Stimulated activated naive CD4-positive, alpha-beta T cell treated with Interleukin-2 at 50 U/mL for 16 hours (primary cell): ENCODE results near the gene CCL28.
"Not testable (repeated sequence)": the region's sequence is repeated elsewhere in the genome, so short reads cannot be mapped to it uniquely, and the experiment has no call there.

Source experiments
- DNase-seq: peaks from one replicate; lab custom pipeline; 2025; lab: John Stamatoyannopoulos, UW

The CCL28 gene

DNA sequence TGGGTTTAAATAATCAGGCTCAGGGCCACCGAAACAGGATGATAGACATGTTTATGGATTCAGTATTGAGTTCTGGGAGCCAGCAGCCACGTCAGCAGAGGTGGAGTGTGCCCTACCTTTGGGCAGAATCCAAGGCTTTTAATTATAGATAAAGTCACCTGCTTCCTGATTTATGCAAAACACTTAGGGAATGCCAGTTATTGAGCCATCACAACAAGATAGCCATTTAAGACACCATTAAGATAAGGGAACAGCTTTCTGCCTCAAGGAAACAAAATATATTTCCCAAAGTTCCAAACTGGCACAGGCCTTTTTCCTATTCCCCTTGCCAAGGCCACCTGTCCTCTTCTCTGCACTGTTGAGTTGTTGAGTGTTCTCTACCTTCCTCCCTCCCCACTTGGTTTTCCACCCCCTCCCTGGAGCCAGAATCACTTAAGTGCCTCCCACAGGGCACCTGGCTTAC, 2.4 kb downstream of the CCL28 start:
- no peak for DNase-seq

DNA sequence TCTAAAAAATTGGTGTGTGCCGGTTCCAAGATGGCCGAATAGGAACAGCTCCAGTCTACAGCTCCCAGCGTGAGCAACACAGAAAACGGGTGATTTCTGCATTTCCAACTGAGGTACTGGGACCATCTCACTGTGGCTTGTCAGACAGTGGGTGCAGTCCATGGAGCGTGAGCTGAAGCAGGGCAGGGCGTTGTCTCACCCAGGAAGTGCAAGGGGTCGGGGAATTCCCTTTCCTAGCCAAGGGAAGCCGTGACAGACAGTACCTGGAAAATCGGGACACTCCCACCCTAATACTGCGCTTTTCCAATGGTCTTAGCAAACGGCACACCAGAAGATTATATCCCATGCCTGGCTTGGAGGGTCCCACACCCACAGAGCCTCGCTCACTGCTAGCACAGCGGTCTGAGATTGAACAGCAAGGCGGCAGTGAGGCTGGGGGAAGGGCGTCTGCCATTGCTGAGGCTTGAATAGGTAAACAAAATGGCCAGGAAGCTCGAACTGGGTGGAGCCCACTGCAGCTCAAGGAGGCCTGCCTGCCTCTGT, 9.6 kb downstream of the CCL28 start:
- not testable (repeated sequence) for DNase-seq

DNA sequence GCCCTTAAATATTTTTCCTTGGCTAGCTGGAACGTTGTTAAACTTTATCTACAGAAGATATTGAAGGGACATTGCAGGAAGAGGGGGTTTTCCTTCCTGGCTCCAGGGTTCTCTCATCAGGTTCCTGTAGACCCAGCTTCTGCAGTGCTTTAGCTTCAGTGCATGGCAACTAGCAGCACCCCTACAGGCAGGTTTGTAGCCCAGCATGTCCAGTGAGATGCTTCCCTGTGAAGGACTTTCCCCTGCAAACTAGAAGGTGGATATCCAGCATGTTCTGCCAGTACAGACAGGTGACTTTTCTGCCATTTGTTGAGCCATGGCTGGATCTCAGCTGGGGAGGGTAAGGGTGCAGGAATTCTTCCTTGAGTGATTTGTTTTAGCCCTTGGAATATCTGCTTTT, 10.4 kb downstream of the CCL28 start:
- no peak for DNase-seq

DNA sequence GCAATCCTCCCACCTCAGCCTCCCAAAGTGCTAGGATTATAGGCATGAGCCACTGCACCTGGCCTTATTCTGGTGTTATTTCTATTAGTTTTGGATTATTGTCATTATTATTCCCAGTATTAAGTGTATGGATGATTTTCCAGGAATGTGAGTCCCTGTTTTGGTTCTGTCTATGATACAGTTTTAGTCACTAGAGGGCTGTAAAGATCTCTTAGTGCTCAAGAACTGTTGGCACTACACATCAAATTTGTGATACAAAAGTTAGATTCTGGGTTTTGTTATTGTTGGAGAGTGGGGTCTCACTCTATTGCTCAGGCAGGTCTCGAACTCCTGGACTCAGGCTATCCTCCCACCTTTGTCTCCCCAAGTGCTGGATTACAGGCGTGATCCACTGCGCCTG, 12.1 kb downstream of the CCL28 start:
- no peak for DNase-seq

DNA sequence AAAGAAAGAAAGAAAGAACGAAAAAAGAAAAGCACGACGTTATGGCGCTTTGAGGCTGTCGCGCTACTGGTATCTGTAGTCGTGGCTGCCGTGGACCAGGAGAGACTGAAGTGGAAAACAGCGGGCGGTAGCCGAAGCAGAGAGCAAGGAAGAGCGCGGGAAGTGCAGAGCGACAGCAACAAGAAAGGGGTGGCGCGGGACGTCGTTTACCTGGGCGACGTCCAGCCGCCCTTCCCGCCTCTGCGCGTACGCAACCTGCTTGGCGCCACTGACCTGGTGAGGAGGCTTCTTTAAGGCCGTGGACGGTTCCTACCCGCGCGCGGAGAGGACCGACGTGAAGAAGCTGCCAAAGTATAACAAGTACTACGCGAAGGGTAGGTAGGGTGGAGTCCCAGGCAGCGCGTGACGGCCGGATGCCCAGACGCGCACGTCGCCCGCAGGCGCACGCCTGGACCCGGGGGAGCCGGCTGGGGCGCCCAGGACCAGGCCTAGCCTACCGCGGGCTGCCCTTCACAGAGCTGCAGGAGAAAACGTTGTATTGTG, 15.4 kb downstream of the CCL28 start:
- DNase-seq: peak; percentile 46

DNA sequence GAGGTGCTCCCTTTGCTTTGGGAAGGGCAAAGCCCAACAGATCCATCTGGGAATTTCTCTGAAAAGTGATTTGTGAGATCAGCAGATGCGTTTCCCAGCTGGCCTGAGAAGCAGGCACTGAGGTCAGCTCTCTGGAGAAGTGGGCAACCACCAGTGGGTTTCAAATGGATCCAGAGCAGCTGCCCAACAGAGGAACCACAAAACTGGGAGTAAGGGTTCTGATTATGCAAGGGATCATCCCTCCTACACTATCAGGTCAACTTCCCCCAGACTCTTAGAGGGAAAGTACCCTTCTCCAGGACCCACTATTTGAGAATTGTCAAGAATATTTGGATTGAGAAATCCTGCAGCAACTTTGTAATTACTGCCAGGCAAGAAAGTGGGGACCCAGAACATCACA, 21.7 kb downstream of the CCL28 start:
- DNase-seq: no peak

DNA sequence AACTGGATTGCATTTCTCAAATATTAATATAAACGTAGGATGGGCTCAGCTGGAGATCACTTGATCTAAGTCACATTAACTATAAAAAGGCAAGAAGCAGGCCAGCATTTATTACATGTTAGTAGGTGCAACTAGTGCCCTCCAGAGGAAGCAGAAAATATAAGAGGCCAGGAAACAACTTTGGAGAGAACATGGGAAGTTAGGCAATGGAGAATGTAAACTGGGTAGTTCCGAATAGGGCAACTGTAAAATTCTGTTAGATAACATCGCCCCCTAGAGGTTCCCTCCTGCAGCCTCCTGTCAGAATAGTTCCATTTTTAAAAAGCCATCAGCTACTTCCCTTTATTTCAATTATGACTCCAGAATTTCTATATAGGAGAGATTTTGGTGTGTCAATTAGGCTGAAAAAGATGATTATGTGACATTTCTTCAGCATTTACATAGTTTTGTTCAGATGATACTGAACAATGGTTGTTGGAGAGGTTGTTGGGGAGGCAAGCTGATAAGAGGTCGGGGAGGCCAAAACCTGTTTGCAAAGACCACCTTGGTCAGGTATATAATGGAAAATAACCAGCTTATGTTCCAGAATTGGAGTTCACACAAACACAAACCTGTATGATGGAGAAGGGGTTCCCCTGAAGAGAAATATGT, 22.4 kb downstream of the CCL28 start:
- peak; percentile 20 for DNase-seq

DNA sequence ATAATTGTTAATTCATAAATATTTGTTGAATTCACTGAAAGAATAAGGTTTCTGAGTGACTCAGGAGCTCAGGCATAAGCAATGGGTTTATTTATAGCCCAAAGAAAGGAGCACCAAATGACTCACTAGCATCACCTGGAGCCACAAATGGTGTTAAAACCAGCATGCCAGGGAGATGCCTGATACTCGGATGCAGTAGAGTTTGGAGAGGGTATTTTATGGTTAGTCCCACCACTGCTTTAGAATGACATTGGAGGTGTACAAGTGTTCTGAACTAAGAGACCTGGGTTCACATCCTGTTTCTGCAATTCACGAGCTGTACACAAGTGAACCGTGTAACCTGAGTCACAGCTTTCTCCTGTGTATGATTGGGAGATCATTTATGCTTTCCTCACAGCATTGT, 25.2 kb downstream of the CCL28 start:
- no peak for DNase-seq

DNA sequence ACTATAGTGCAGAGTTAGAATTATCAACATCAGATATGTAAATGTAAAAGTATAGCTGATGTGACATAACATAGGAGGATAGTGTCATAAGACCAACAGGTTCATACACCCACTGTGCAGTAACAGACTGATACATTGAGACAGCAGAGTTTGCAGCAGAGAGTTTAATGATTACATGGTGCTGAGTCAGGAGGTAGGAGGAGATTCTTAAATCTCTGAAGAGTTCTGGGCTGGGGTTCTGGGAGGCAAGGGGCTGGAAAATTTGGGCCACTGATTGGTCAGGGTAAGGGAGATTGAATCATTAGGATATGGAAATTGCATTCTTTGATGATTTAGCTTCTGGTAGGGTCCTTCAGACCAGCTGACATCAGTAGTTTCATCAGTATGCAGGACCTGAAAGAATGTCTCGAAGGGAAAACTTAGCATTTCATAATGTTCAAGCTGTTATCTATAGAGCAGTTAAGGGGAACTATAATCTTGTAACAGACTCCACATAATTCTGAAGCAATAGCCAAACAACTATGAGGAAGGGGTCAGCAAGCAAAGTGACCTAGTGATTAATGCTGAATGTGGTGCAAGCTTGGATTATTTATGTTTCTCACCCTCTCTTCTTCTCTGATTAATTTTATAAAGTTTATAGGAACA, 35.6 kb downstream of the CCL28 start:
- DNase-seq: no peak

DNA sequence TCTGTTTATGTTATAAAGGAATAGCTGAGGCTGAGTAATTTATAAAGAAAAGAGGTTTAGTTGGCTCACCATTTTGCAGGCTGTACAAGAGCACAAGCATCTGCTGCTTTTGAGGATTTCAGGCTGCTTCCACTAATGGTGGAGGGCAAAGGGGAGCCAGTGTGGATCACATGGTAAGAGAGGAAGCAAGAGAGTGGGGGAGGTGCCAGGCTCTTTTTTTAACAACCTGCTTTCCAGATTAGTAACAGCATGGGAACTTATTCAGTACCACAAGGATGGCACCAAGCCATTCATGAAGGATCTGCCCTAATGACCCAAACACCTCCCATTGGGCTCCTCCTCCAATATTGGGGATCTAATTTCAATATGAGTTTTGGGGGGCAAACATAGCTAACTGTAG, 40.4 kb downstream of the CCL28 start:
- DNase-seq: no peak

DNA sequence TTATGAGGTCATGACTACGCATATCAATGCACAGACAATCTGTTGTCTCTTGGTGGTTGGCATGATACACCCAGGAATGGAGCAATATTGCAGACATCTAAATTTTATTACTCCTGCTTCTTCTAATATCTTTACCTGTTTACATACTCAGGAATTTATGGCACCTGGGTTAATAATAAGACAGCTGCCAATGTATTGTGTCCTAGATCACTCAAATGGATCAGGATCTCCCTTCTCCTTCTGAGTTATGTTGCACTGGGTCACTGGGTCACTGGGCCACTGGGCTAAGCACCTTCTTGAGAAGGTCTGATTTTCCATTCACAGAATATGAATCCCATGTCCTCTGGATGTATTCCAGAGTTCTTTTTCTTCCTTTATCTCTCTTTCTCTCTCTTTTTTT, 41.8 kb downstream of the CCL28 start:
- no peak for DNase-seq

DNA sequence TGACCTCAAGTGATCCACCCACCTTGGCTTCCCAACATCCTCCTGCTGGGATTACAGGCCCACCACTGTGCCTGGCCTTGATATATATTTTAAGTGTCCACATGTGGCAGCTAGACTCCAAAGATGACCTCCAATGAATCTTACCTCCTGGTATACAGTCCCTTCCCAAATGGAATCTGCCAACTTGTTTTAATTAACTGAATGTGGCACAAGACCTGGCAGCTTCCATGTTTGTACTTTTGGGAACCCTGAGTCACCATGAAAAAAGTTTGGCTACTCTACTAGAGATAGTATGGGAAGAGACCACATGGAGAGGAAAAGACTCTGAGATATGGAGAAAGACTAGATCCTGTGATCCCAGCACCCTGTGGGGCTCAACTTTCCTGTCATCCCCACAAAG, 42.5 kb downstream of the CCL28 start:
- no peak for DNase-seq

DNA sequence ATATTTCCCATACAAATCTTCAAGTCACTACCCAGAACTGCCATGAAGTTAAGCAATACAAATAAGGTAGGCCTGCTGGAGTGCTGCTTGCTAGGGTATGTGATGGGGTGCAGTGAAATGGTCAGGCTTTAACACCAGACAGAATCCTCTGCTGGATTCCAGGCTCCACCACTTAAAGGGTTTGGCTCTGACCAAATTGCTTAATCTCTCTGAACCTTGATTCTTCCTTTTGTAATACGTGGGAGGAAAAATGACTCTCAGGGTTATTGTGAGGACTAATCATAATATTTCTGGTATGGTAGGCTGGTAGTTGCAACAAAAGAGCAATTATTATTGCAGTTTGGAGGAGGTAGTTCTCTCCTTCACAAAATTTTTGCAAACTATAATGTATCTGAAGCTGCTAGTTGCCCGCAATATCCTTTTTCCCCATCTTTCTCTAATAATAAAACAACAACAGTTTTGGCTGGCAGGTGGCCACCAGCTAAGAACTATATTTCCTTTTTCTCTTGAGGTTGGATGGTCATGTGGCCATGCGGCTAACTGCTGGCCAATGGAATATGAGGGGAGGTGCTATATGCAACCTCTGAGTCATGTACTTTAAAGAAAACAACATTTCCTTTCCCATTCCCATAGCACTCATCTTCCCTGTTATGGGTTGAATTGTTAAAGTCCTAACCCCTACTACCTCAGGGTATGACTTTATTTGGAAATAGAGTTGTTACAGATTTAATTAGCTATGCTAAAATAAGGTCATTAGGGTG, 44.1 kb downstream of the CCL28 start:
- DNase-seq: no peak

DNA sequence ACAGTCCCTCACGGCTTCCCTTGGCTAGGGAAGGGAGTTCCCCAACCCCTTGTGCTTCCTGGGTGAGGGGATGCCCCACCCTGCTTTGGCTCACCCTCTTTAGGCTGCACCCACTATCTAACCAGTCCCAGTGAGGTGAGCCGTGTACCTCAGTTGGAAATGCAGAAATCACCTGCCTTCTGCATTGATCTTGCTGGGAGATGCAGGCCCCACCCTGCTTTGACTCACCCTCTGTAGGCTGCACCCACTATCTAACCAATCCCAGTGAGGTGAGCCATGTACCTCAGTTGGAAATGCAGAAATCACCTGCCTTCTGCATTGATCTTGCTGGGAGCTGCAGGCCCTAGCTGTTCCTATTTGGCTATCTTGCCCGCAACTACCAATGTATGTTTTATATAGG, 44.7 kb downstream of the CCL28 start:
- no peak for DNase-seq

DNA sequence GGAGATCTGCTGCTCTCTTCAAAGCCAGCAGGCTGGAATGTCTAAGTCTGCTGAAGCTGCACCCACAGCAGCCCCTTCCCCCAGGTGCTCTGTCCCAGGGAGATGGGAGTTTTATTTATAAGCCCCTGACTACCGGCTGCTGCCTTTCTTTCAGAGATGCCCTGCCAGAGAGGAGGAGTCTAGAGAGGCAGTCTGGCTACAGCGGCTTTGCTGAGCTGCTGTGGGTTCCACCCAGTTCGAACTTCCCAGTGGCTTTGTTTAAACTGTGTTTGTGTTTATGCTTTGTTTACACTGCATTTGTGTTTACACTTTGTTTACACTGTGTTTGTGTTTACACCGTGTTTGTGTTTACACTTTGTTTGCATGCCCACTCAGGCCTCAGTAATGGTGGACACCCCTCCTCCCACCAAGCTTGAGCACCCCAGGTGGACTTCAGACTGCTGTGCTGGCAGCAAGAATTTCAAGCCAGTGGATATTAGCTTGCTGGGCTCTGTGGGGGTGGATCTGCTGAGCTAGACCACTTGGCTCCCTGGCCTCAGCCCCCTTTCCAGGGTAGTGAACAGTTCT, 45.4 kb downstream of the CCL28 start:
- not testable (repeated sequence) for DNase-seq

DNA sequence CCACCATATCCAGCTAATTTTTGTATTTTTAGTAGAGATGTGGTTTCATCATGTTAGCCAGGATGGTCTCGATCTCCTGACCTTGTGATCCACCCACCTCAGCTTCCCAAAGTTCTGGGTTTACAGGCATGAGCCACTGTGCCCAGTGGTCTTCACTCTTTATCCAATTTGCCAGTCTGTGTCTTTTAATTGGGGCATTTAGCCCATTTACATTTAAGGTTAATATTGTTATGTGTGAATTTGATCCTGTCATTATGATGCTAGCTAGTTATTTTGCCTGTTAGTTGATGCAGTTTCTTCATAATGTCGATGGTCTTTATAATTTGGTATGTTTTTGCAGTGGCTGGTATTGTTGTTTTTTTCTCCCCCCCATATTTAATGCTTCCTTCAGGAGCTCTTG, 47.0 kb downstream of the CCL28 start:
- DNase-seq: not testable (repeated sequence)

DNA sequence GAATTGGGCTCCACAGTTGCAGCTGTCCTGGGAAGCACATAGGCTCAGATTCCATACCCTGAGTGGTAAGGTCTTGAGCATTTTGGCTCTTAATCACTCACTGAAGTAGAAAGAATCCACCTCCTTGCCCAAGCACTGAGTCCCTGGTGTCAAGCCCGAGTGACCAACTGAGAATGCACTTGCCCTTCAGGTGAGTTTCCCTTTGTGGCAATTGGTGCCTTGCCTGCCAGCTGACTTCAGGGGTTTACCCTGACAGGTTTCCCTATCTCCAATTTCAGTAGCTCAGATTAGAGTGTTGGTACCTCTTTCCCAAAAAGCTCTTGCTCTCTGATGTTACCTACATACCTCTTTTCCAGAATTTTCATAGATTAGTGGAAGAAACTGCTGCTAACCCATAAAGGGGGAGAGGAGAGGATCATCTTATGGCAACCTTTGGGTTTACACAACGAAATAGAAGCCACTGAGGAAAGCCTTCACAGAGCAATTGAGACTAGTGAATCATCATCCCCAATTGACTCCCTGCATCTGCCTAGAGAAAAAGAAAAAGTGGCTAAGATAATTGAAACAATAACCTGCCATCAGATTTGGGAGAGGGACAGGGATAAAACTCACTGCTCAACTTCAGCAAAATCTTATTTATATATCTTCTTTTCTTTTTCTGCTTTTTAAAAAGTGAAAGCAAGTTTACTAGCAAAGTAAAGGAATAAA, 48.6 kb downstream of the CCL28 start:
- DNase-seq: no peak

DNA sequence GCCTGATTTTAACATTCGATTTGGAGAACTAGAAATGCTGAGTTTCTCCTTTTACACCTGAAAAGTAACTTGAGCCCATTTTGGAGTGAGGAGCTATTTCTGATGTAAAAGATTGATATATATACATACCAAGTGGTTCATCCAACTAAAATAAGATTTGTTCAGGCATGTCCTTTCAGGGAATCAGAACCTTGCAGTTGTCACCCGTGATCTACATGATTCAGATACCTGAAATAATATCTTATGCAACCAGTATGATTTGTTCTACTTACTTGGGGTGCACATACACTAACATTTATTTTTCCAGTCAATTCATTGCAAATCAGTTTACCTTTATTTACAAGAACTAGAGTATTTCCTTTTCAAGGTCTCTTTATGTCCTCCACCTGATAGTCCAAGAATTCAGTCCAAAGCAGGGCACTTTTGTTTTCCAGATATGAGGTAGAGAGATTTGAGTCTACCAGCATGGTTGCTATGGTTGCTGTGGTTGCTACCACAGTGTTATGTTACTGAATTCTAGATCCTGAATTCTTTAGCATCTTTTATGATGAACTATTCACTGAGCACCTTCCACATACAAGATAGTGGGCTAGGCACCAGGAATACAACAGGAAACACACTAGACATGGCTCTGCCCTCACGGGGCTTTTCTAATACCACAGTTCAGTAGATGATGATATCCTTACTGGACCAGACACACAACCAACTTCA, 49.3 kb downstream of the CCL28 start:
- DNase-seq: no peak

DNA sequence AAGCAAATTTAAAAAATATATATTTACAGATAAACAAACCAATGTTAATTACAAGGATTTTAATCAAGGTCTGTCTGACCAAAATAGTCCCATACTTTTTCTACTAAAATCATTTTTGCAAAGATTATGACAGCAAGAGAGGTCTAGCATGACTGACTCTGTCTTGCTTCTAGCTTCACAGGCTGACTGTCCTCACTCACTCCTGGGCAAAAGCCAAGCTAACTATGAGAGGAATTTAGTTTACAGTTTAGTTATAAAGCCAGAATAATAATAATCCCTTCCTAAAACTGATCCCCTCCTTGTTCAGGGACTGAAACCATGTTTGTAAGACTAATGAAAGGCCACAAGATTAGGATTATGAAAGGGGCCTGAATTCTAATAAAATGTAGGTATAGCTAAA, 53.5 kb downstream of the CCL28 start:
- no peak for DNase-seq

DNA sequence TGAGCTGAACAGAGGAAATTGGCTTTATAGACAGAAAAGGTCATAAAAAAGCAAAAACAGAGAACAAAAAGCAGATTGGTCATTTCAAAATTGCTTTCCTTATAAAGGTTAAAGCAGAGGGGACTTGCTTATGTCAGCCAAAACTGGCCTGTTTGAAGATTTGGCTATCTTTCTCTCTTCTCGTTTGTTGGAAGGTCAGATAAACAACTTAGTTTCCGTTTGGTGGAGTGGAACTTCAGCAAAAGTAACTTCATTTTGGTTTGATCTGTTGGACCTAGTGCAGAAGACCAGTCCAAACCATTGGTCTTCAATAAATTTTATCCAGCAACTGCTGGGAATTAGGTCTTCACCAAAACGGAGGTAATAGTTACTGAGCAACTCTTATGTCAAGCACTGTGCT, 53.9 kb downstream of the CCL28 start:
- DNase-seq: no peak

DNA sequence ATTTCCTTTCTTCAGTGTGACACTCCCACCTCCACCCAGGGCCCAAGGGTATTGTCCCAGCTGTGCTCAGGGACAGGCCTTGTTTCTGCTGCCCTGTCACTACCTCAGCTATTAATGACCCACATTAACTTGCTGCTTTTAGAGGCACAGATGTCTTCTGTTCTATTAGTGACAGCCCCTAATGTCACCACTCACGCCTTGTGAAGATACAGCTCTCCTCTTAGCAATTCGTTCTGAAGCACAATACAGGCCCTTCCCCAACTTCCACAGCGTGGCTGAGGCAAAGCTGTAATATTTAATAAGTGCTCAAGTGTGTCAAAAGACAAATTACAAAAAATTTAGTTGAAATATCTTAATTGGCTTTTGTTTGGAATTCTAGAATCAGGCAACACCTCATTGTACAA, 54.3 kb downstream of the CCL28 start:
- no peak for DNase-seq
